ENCODE data around the gene MSL3B.

MSL3B gene

GRCh38 chr2:233822101-233822771 is 46.0 kb downstream of the MSL3B start:
- Histone ChIP-seq H3K27me3 (no peaks in the 10 kb centered on the region), H3K27ac (no peak overlapping the region), H3K4me3 (ENCODE audit: low read depth in 1 of 2, low read length in 1 of 2) (no peak overlapping the region), H3K4me1 (ENCODE audit: control insufficient read depth in 1 of 2, insufficient read depth in 1 of 2, low read depth in 1 of 2, low read length in 1 of 2) (no peaks in the 10 kb centered on the region), H3K9me3 (no peaks in the 10 kb centered on the region), H3K36me3 (no peaks in the 10 kb centered on the region)
- TF ChIP-seq, protein P1, sequence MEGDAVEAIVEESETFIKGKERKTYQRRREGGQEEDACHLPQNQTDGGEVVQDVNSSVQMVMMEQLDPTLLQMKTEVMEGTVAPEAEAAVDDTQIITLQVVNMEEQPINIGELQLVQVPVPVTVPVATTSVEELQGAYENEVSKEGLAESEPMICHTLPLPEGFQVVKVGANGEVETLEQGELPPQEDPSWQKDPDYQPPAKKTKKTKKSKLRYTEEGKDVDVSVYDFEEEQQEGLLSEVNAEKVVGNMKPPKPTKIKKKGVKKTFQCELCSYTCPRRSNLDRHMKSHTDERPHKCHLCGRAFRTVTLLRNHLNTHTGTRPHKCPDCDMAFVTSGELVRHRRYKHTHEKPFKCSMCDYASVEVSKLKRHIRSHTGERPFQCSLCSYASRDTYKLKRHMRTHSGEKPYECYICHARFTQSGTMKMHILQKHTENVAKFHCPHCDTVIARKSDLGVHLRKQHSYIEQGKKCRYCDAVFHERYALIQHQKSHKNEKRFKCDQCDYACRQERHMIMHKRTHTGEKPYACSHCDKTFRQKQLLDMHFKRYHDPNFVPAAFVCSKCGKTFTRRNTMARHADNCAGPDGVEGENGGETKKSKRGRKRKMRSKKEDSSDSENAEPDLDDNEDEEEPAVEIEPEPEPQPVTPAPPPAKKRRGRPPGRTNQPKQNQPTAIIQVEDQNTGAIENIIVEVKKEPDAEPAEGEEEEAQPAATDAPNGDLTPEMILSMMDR (IDR thresholded peaks at IDR 0.05): no peak

DNA sequence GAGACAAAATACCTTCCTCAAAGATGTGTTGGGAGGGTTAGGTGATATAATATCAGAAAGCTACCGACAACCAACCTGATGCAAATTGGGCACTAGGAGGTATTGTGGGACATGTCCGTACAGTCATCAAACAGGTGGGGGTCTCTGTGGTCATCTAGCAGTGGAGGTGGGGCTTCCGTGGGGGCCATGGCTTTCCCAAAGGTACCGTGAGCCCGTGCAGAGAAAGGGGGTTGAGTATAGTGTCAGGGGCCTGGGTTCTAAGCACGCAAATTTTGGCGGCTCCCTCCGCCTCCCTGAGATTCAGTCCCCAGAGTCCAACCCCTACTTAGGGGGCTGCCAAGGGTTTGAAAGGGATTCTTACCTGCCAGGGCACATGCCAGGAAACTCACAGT is 46.5 kb downstream of the MSL3B start:
- TF ChIP-seq, protein P1 (IDR thresholded peaks at IDR 0.05): no peak
- no peak overlapping the region for H3K27ac ChIP-seq
- H3K36me3 ChIP-seq: no peaks in the 10 kb centered on the region
- no peak overlapping the region for H3K4me3 ChIP-seq (ENCODE audit: low read depth in 1 of 2, low read length in 1 of 2)
- H3K27me3 ChIP-seq: no peaks in the 10 kb centered on the region
- H3K4me1 ChIP-seq (ENCODE audit: control insufficient read depth in 1 of 2, insufficient read depth in 1 of 2, low read depth in 1 of 2, low read length in 1 of 2): no peaks in the 10 kb centered on the region
- no peaks in the 10 kb centered on the region for H3K9me3 ChIP-seq

DNA sequence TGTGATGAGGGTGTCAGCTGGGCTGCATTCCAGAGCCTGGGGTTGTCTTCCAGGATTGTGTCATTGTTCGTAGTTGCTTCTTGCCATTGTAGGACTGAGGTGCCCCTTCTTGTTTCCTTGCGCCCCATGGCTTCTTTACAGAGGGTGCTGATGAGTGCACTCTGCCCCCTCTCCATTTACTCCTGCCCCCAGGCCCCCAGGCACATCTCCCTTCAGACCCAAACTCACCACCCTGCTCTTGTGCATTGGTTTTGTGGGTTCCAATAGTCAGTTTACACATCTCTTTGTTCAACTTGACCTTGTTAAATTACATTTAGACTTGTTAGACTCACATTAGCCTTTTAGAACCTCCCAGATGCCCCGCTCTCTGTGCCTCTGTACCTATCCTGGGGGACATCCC is 47.0 kb downstream of the MSL3B start:
- Histone ChIP-seq H3K36me3 (no peaks in the 10 kb centered on the region), H3K4me3 (ENCODE audit: low read depth in 1 of 2, low read length in 1 of 2) (no peak overlapping the region), H3K9me3 (no peaks in the 10 kb centered on the region), H3K27me3 (no peaks in the 10 kb centered on the region), H3K4me1 (ENCODE audit: control insufficient read depth in 1 of 2, insufficient read depth in 1 of 2, low read depth in 1 of 2, low read length in 1 of 2) (no peaks in the 10 kb centered on the region), H3K27ac (no peak overlapping the region)
- TF ChIP-seq, protein P1 (IDR thresholded peaks at IDR 0.05): no peak

GRCh38 chr2:233820774-233821105 is 47.4 kb downstream of the MSL3B start:
- Histone ChIP-seq H3K27ac (no peak overlapping the region), H3K4me3 (ENCODE audit: low read depth in 1 of 2, low read length in 1 of 2) (no peak overlapping the region), H3K36me3 (no peaks in the 10 kb centered on the region), H3K4me1 (ENCODE audit: control insufficient read depth in 1 of 2, insufficient read depth in 1 of 2, low read depth in 1 of 2, low read length in 1 of 2) (no peaks in the 10 kb centered on the region), H3K27me3 (no peaks in the 10 kb centered on the region), H3K9me3 (no peaks in the 10 kb centered on the region)
- TF ChIP-seq, protein P1 (IDR thresholded peaks at IDR 0.05): no peak

- TF ChIP-seq, protein P1 (IDR thresholded peaks at IDR 0.05): no peak
- no peak overlapping the region for H3K27ac ChIP-seq
- H3K4me1 ChIP-seq (ENCODE audit: control insufficient read depth in 1 of 2, insufficient read depth in 1 of 2, low read depth in 1 of 2, low read length in 1 of 2): no peaks in the 10 kb centered on the region
- no peaks in the 10 kb centered on the region for H3K36me3 ChIP-seq
- H3K27me3 ChIP-seq: no peaks in the 10 kb centered on the region
- no peak overlapping the region for H3K4me3 ChIP-seq (ENCODE audit: low read depth in 1 of 2, low read length in 1 of 2)
- no peaks in the 10 kb centered on the region for H3K9me3 ChIP-seq
Observed at GRCh38 chr2:233819884-233820773, 48.1 kb downstream of the MSL3B start.
